Nephron progenitor cell (in vitro differentiated cells): ENCODE measurements around the gene ERMARD.

Experiments
- DNase-seq: peaks from one replicate; pipeline ENCODE4 v3.0.0; 2021
- H3K27ac Mint-ChIP-seq: 2 replicates; pipeline ENCODE4 v1.8.0; 2021; ENCODE audit warnings: mild to moderate bottlenecking, moderate library complexity, mixed read lengths
- H3K27me3 Mint-ChIP-seq: 2 replicates; pipeline ENCODE4 v1.8.0; 2021; ENCODE audit warnings: mild to moderate bottlenecking, low read depth, mixed read lengths; ENCODE audit not compliant: poor library complexity
- H3K36me3 Mint-ChIP-seq: 2 replicates; pipeline ENCODE4 v1.8.0; 2021; ENCODE audit warnings: low read depth, mixed read lengths
- H3K4me1 Mint-ChIP-seq: 2 replicates; pipeline ENCODE4 v1.8.0; 2021; ENCODE audit warnings: mixed read lengths
- H3K4me3 Mint-ChIP-seq: 2 replicates; pipeline ENCODE4 v1.8.0; 2021; ENCODE audit warnings: mild to moderate bottlenecking, moderate library complexity, mixed read lengths
- H3K9me3 Mint-ChIP-seq: 2 replicates; pipeline ENCODE4 v1.8.0; 2021; ENCODE audit warnings: mild to moderate bottlenecking, moderate library complexity, mixed read lengths
- TF ChIP-seq, protein P1 (sequence below): fragments of 200-600 bp; sonication (generic); IDR thresholded peaks from 2 replicates; pipeline ENCODE4 v1.5.0; 2021; ENCODE audit warnings: antibody characterized with exemption

Gene ERMARD

DNA sequence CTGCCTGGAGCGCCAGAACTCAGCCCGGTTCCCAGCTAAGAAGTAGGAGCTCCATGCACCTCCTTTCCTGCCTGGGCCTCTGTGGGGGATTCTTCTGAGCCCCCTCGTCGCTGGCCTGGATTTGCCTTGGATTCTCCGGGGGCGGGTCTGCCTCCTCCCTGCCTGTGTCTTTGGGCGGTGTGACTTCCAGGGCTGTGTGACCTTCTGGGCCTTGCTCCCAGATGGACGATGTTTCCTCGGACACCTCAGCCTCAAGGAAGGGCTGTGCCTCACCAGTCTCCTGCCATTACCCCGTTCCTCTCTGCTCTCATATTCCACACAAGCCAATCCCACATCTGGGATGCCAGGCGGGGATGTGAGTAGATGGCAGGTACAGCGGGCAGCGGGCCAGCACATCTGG lies 76.8 kb downstream of the ERMARD start:
- no peak overlapping the region for H3K27ac Mint-ChIP-seq
- TF ChIP-seq, protein P1, sequence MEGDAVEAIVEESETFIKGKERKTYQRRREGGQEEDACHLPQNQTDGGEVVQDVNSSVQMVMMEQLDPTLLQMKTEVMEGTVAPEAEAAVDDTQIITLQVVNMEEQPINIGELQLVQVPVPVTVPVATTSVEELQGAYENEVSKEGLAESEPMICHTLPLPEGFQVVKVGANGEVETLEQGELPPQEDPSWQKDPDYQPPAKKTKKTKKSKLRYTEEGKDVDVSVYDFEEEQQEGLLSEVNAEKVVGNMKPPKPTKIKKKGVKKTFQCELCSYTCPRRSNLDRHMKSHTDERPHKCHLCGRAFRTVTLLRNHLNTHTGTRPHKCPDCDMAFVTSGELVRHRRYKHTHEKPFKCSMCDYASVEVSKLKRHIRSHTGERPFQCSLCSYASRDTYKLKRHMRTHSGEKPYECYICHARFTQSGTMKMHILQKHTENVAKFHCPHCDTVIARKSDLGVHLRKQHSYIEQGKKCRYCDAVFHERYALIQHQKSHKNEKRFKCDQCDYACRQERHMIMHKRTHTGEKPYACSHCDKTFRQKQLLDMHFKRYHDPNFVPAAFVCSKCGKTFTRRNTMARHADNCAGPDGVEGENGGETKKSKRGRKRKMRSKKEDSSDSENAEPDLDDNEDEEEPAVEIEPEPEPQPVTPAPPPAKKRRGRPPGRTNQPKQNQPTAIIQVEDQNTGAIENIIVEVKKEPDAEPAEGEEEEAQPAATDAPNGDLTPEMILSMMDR, result no peak
- H3K27me3 Mint-ChIP-seq, result peaks cover 28% of the 10 kb centered on the region
- H3K4me1 Mint-ChIP-seq, result peaks cover 34% of the 10 kb centered on the region
- DNase-seq, result no peak
- H3K36me3 Mint-ChIP-seq, result peaks cover 9% of the 10 kb centered on the region
- H3K4me3 Mint-ChIP-seq, result no peak overlapping the region
- H3K9me3 Mint-ChIP-seq, result peaks cover 20% of the 10 kb centered on the region

DNA sequence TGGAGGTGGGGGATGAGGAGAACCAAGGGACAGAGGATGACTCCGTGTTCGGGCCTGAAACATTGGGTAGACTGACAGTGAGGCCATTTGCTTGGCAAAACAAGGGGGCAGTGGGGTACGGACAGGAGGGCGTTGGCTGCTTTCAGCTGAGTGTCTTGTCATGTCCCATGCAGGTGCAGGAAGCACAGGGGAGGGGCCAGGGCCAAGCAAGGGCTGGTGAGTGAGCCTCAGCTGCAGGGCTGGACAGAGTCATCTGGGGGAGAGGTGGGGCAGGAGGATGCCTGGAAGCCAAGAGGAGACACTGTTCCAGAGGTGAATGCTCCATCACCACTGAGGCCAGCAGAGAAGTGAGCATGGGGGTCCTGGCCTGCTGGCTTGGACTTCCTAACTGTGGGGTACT lies 78.4 kb downstream of the ERMARD start:
- no peak overlapping the region for H3K4me3 Mint-ChIP-seq
- DNase-seq, result no peak

DNA sequence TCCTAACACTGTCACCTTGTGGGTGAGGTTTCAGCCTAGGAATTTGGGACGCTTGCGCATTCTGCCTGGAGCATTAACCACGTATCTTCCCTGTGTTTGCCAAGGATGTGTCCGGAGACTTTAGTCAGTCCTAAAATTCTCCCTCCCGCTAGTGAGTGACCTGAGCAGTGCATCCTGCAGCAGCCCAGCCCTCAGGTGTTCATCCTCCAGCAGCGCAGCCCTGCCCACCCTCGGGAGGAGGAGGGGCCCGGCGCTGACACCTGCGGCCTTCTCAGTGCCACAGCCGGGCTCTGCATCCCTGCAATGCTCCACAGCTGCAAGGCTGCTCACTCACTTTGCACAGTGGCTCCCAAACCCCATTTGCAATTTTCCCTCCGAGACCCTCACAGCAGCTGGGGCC lies 79.5 kb downstream of the ERMARD start:
- Mint-ChIP-seq H3K4me1 (peaks cover 36% of the 10 kb centered on the region), H3K4me3 (no peak overlapping the region), H3K36me3 (peaks cover 15% of the 10 kb centered on the region), H3K27me3 (peaks cover 38% of the 10 kb centered on the region), H3K9me3 (peaks cover 37% of the 10 kb centered on the region), H3K27ac (no peak overlapping the region)
- TF ChIP-seq, protein P1, result no peak
- DNase-seq, result no peak

More for the DNA sequence above, 78.4 kb downstream of the ERMARD start:
- H3K36me3 Mint-ChIP-seq, result peaks cover 15% of the 10 kb centered on the region
- peaks cover 30% of the 10 kb centered on the region for H3K9me3 Mint-ChIP-seq
- TF ChIP-seq, protein P1, result no peak
- H3K27ac Mint-ChIP-seq, result no peak overlapping the region
- peaks cover 33% of the 10 kb centered on the region for H3K27me3 Mint-ChIP-seq
- peaks cover 36% of the 10 kb centered on the region for H3K4me1 Mint-ChIP-seq
